HG03520 (cell line): ENCODE results near the gene PTGES3.
"Not testable (repeated sequence)": the region's sequence is repeated elsewhere in the genome, so short reads cannot be mapped to it uniquely, and the experiment has no call there.

ENCODE experiments used
- ATAC-seq: cut with Tn5 transposase; IDR thresholded peaks from one replicate; pipeline ENCODE4 v1.9.1; 2021; ENCODE audit warnings: mild to moderate bottlenecking, moderate library complexity; ENCODE audit not compliant: unreplicated experiment

The PTGES3 gene

GRCh38 chr12:56713345-56713744 lies 25.3 kb upstream of the PTGES3 start:
- ATAC-seq = no peak

GRCh38 chr12:56709759-56710376 lies 21.8 kb upstream of the PTGES3 start:
- ATAC-seq = no peak

- ATAC-seq = not testable (repeated sequence)
These were observed 16.4 kb upstream of the PTGES3 start for GRCh38 chr12:56704522-56704921.

GRCh38 chr12:56699020-56699661 lies 11.1 kb upstream of the PTGES3 start:
- ATAC-seq = no peak

- ATAC-seq = no peak
These were observed 7.4 kb upstream of the PTGES3 start for GRCh38 chr12:56695327-56696101.

GRCh38 chr12:56694161-56694560 lies 6.1 kb upstream of the PTGES3 start:
- ATAC-seq = no peak

GRCh38 chr12:56688846-56689109 lies 694 bp upstream of the PTGES3 start:
- no peak for ATAC-seq

- no peak for ATAC-seq
These were observed 608 bp downstream of the PTGES3 start for GRCh38 chr12:56687223-56688128.

- ATAC-seq = no peak
These were observed 3.2 kb downstream of the PTGES3 start for GRCh38 chr12:56684745-56685359.

- no peak for ATAC-seq
These were observed 5.8 kb downstream of the PTGES3 start for GRCh38 chr12:56682323-56682722.

- ATAC-seq = no peak
These were observed 8.1 kb downstream of the PTGES3 start for GRCh38 chr12:56679883-56680575.

GRCh38 chr12:56678852-56679251 lies 9.2 kb downstream of the PTGES3 start:
- no peak for ATAC-seq

GRCh38 chr12:56677680-56678079 lies 10.4 kb downstream of the PTGES3 start:
- peak; percentile 60 for ATAC-seq

GRCh38 chr12:56676851-56677580 lies 11.1 kb downstream of the PTGES3 start:
- peak; percentile 29 for ATAC-seq

- no peak for ATAC-seq
These were observed 16.5 kb downstream of the PTGES3 start for GRCh38 chr12:56671608-56672007.

- ATAC-seq = no peak
These were observed 17.2 kb downstream of the PTGES3 start for GRCh38 chr12:56670836-56671235.

GRCh38 chr12:56668197-56668457 lies 20.0 kb downstream of the PTGES3 start:
- no peak for ATAC-seq

- no peak for ATAC-seq
These were observed 26.0 kb downstream of the PTGES3 start for GRCh38 chr12:56661979-56662638.

- ATAC-seq = no peak
These were observed 26.5 kb downstream of the PTGES3 start for GRCh38 chr12:56661560-56661959.
